ENCODE measurements around the gene OBSCN. TPM values are rescaled to one million over a fixed set of nuclear protein-coding genes. Genes with fewer than 3 reads are reported as not detected.

Gene OBSCN
- total RNA-seq, result 51.7 and 59.5 TPM in 2 replicates
- polyA plus RNA-seq (2012), result 33.8 TPM

DNA sequence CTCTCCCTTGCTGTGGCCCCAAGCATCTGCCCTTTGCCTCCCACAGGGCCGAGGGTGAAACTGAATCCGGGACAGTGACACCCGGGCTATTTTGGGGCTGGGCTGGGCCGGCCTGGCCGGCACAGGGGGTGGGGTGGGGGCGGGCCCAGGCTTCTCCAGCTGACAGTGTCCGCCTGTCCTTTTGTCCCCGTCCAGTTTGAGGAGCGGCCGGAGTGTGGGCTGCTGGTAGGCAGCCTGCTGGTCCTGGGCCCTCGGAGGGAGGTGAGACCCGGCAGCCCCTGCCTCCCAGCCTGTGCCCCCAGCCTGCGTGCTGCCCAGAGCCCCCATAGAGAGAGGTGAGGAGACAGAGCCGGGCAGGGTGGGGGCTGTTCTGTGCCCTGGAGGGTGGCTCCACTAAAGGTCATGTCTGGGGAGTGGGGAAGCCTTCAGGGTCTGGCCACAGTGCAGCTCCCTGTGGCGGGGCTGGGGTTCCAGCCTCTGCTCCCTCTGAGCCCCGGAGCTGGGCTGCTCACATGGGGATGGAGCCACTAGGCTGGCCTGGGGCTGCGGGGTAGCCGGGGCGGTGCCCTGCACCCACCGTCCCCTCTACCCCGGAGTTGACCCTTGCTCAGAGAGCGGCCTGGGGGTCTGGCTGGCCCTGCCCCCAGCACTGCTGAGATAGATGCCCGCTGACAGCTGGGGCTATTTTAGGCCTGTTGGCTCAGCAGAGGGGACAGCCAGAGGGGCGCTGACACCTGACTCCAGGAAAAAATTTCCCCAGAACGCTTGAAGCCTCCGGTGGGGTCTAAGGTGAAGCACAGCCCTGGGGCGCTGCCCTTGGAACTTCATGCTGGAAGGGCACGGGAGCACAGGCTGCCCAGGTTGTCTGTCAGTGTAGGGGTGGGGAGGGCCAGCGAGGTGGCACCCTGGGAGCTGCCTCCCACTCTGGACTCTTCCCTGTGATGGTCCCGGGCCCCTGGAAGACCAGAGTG is at the start of gene OBSCN:
Gene OBSCN (plus strand): TSS at position 194 of the 971 bp plus-strand sequence. CDS start 3,740 bp downstream, outside the sequence.
- DNase-seq (ENCODE audit: low read depth), result peak; percentile 88

GRCh38 chr1:228158151-228159007 is 49.5 kb upstream of the OBSCN start:
- no peak for DNase-seq (ENCODE audit: low read depth)

DNA sequence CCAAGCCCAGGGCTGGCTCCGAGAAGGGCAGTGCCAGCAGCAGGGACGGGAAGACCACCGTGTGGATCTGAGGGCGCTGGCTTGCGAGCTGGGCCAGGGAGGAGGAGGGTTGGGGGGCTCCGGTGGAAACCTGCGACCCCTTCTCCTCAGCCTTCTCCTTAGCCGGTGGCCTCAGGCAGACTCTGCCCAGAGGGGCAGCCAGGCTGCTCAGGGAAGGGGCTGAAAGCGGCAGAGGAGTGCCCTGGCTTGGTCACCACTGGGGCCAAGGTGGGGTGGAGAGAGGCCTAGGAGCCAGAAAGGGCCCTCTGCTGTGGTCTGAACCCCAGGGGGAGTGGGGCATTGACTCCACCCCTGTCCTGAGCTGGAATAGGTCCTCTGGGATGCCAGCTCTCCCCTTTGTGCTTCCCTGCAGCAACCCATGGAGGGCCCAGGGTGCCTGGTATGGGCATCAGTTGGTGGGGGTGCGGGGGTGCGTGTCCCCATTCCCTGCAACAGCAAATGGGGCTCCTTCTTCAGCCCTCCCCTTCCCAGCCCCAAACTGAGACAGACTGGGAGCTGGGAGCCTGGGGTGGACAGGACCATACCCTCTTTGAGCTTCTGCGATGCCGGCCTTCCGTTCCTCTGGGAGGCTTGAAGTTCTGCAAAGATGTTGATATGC is 48.7 kb upstream of the OBSCN start:
- DNase-seq (ENCODE audit: low read depth), result no peak

GRCh38 chr1:228160201-228160761 is 47.6 kb upstream of the OBSCN start:
- DNase-seq (ENCODE audit: low read depth), result no peak

DNA sequence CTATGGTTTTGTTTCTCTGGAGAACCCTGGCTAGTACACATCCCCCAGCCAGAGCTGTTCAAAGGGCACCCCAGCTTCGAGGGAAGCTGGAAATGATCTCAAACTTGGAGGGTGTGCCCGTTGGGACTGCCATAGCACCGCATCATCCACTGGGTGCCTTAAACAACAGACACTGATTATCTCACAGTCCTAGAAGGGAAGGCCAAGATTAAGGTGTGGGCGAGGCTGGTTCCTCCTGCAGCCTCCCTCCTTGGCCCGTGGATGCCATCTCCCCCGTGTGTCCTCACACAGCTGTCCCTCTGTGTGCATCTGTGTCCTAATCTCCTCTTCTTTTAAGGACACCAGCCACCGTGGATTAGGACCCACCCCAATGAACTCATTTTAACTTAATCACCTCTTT is 46.5 kb upstream of the OBSCN start:
- DNase-seq (ENCODE audit: low read depth), result peak; percentile 8

GRCh38 chr1:228161866-228162265 is 46.0 kb upstream of the OBSCN start:
- no peak for DNase-seq (ENCODE audit: low read depth)

DNA sequence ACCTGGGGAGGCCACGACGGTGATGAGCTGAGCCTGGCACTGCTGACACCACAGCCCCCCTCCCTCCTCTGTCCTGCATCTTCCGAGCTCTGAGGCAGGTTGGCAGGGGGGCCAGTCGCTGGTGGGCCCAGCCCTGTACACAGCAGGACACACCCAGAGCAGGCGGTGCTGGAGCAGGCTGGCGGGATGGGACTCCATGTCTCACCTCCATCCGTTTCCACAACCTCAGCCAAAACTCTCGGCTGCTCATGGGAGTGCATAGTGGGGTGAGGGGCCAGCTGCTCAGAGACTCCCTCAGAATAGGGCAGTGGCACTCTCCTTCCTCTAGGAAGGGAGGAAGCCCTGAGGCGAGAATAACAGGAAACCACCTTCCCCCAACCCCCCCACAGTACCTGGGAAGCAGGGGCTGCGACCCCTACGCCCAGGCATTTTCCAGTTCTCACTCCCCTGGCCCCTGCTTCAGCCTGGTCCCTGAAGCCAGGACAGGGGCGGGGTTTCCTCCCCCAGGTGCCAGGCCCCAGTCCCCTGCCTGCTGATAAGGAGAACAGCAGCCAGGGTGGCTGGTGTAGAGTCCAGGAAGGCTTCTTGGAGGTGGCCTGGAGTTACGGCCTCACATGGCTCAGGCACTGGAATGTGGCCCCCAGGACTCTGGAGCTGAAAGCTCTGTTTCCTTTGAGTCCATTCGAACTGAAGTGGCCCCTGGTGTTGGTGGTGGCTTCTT is 45.4 kb upstream of the OBSCN start:
- no peak for DNase-seq (ENCODE audit: low read depth)

DNA sequence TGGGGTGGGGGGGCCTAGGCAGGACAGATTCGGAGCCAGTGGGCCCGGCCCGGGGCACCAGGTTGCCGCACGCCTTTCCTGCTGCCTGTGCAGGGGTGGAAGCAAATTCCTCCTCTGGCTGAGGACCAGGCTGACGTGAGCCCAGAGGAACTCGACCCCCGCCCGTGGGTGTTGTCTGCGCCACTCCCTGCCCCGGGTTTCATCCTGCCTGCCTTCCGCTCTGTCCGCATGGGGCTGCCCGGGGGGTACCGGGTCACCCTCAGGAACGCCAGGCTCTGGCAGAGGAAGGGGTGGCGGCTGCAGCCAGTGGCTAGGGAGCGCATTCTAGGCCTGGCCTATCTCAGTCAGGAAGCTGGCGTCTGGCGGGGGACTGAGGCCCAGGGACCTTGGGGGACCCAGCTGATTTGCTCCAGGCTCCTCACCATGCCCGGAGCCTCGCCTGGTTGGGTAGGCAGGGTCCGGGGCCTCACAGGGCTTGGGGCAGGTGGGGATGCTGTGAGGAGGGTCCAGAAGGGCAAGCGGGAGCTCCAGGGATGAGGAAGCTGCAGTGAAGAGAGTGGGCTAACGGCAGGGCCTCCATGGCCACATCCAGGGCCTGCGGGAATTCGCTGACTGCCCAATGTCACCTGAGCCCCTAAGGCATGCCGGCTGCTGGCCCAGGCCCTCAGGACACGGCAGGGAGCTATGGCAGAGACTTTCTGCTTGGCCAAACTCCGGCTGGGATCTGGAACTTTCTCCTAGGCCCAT is 44.7 kb upstream of the OBSCN start:
- peak; percentile 22 for DNase-seq (ENCODE audit: low read depth)

DNA sequence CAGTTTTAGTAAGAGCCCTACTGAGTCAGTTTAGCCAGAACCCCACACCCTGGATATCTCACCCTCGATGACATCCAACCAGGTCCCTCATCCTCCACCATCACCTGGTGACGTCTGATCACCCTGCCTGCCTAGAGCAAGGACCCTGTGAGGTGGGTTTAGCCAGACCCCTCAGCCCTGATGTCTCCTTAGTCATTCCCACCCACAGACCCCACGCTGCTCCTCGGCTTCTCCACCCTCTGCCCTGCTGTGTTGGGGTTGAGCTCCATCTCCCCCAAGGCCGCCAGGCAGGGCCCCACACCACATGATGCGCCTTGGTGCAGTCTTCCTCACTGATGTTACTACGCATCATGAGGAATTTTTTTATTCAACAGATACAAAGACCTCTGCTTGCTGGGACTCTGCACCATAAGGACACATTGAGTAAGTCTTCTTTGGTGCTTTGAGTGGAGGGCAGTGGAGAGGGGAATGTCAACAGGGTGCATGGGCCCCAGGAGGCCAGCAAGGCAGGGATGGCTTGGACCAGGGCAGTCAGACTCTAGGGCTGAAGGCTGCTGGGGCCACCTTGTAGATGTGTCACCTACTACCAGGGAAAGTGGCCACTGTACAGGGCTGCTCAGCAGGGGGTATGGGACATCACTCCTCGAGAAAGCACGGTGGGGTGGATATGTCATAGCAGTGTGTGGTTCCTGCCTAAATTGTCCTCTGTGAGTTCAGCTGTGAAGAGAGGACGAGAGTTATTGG is 43.9 kb upstream of the OBSCN start:
- DNase-seq (ENCODE audit: low read depth), result no peak

- DNase-seq (ENCODE audit: low read depth), result no peak
Measured at GRCh38 chr1:228164561-228165371, 43.1 kb upstream of the OBSCN start.

GRCh38 chr1:228165372-228166169 is 42.3 kb upstream of the OBSCN start, which contains the start of gene IBA57:
Gene IBA57 (plus strand): TSS chr1:228165804. CDS start chr1:228165817, 13 bp downstream.
- peak; percentile 98 for DNase-seq (ENCODE audit: low read depth)

DNA sequence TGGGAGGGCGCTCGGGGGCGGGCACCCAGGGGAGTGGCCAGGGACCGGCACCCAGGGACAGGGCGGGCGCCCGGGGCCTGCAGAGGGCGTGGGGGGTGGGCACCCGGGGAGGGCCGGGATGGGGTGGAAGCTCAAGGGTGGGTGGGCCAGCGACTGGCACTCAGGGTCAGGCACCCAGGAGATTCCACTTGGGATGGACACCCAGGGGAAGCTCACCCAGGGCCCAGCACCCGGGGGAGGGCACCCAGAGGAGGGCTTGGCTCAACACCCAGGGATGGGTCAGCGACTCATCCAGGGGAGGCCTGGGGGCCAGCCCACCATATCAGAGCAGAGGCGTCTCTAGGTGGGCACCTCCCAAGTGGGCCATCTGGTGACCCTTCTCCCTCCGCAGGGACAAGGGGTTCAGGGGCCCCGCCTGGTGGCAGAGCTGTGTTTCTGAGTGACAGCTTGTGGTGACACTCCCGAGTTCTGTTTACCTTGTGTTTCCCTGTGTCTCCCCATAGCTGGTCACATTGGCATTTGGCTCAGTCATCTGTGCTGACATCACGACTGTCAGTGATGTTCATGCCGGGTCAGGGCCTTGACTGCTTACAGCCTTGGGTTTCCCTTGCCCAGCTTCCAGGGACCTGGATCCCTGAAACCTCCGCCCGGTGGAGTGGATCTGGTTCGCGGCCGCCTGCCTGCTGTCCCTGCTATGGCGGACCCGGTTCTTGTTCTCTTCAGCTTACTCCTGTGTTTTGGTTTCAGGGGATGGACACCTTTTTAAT is 41.5 kb upstream of the OBSCN start:
- peak; percentile 90 for DNase-seq (ENCODE audit: low read depth)

- no peak for DNase-seq (ENCODE audit: low read depth)
Measured at GRCh38 chr1:228168563-228169270, 39.1 kb upstream of the OBSCN start.

DNA sequence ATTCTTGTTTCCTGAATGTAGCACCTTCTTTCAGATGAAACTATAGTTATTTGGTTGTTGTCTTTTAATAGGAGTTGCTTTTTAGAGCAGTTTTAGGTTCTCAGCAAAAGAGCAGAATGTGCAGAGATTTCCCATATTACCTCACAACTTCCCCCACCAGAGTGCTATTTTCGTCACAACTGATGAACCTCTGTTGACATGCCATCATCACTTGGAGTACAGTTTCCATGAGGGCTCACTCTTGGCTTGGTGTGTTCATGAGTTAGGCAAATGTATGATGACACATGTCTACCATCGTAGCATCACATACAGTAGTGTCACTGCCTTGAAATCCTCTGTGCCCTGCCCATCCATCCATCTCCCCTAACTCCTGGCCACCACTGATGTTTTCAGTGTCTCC is 38.5 kb upstream of the OBSCN start:
- no peak for DNase-seq (ENCODE audit: low read depth)

GRCh38 chr1:228170666-228171065 is 37.2 kb upstream of the OBSCN start:
- no peak for DNase-seq (ENCODE audit: low read depth)

All from myocyte (in vitro differentiated cells).